ENCODE measurements around the gene ACTA1.

ACTA1 gene

GRCh38 chr1:229440851-229441537, 7.1 kb upstream of the ACTA1 start:
- Histone ChIP-seq H3K4me3 (ENCODE audit: insufficient read length, low read depth) (no peak overlapping the region), H3K9me3 (ENCODE audit: insufficient read depth, low read length) (no peaks in the 10 kb centered on the region), H3K9ac (ENCODE audit: insufficient read length, low read depth) (no peak overlapping the region), H3K36me3 (ENCODE audit: insufficient read depth, insufficient read length, low read length) (peaks cover 62% of the 10 kb centered on the region), H3K27me3 (ENCODE audit: insufficient read depth, insufficient read length) (peaks cover 8% of the 10 kb centered on the region), H3K4me1 (ENCODE audit: insufficient read depth, insufficient read length) (no peaks in the 10 kb centered on the region)
- TF ChIP-seq YY1 (IDR thresholded peaks at IDR 0.05; ENCODE audit: insufficient read depth, insufficient read length) (no peak), SUZ12 (IDR thresholded peaks at IDR 0.05; ENCODE audit: extremely low read depth, insufficient read depth, insufficient read length) (no peak), ZNF274 (IDR thresholded peaks at IDR 0.05; ENCODE audit: low read depth, low read length) (no peak)
- DNase-seq (ENCODE audit: low read depth, low spot score), result no peak

- Histone ChIP-seq H3K4me1 (ENCODE audit: insufficient read depth, insufficient read length) (peaks cover 11% of the 10 kb centered on the region), H3K27me3 (ENCODE audit: insufficient read depth, insufficient read length) (peaks cover 38% of the 10 kb centered on the region), H3K4me3 (ENCODE audit: insufficient read length, low read depth) (no peak overlapping the region), H3K9me3 (ENCODE audit: insufficient read depth, low read length) (no peaks in the 10 kb centered on the region), H3K9ac (ENCODE audit: insufficient read length, low read depth) (no peak overlapping the region), H3K36me3 (ENCODE audit: insufficient read depth, insufficient read length, low read length) (peaks cover 39% of the 10 kb centered on the region)
- no peak for TF ChIP-seq YY1 (IDR thresholded peaks at IDR 0.05; ENCODE audit: insufficient read depth, insufficient read length)
- TF ChIP-seq ZNF274 (IDR thresholded peaks at IDR 0.05; ENCODE audit: low read depth, low read length), result no peak
- TF ChIP-seq SUZ12 (IDR thresholded peaks at IDR 0.05; ENCODE audit: extremely low read depth, insufficient read depth, insufficient read length), result no peak
- no peak for DNase-seq (ENCODE audit: low read depth, low spot score)
Observed at GRCh38 chr1:229438021-229438420, 4.1 kb upstream of the ACTA1 start.

GRCh38 chr1:229437443-229437842, 3.5 kb upstream of the ACTA1 start:
- Histone ChIP-seq H3K9me3 (ENCODE audit: insufficient read depth, low read length) (no peaks in the 10 kb centered on the region), H3K27me3 (ENCODE audit: insufficient read depth, insufficient read length) (peaks cover 44% of the 10 kb centered on the region), H3K4me3 (ENCODE audit: insufficient read length, low read depth) (no peak overlapping the region), H3K36me3 (ENCODE audit: insufficient read depth, insufficient read length, low read length) (peaks cover 34% of the 10 kb centered on the region), H3K4me1 (ENCODE audit: insufficient read depth, insufficient read length) (peaks cover 11% of the 10 kb centered on the region), H3K9ac (ENCODE audit: insufficient read length, low read depth) (no peak overlapping the region)
- no peak for DNase-seq (ENCODE audit: low read depth, low spot score)
- TF ChIP-seq YY1 (IDR thresholded peaks at IDR 0.05; ENCODE audit: insufficient read depth, insufficient read length), result no peak
- TF ChIP-seq SUZ12 (IDR thresholded peaks at IDR 0.05; ENCODE audit: extremely low read depth, insufficient read depth, insufficient read length), result no peak
- TF ChIP-seq ZNF274 (IDR thresholded peaks at IDR 0.05; ENCODE audit: low read depth, low read length), result no peak

DNA sequence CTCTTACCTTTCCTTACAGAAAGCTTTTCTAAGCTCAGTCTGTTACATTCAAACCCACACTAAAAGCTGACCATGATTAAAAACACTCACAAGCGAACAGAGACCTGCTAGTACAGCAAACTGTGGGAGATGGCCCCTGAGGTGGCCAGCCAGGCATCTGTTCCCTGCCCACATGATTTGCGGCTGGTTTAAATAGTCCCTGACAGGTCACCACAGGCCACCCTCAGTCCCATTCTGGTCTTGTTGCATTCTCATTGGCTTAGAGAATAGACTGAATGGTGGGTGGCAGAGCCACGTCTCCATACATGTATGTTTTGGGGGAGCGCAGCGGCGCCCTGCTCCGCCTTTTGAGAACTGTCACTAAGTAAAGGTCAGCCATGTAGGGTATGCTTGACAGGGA, 2.3 kb upstream of the ACTA1 start:
- Histone ChIP-seq H3K36me3 (ENCODE audit: insufficient read depth, insufficient read length, low read length) (peaks cover 22% of the 10 kb centered on the region), H3K9ac (ENCODE audit: insufficient read length, low read depth) (no peak overlapping the region), H3K9me3 (ENCODE audit: insufficient read depth, low read length) (no peaks in the 10 kb centered on the region), H3K4me1 (ENCODE audit: insufficient read depth, insufficient read length) (peaks cover 16% of the 10 kb centered on the region), H3K4me3 (ENCODE audit: insufficient read length, low read depth) (no peak overlapping the region), H3K27me3 (ENCODE audit: insufficient read depth, insufficient read length) (peaks cover 56% of the 10 kb centered on the region)
- TF ChIP-seq ZNF274 (IDR thresholded peaks at IDR 0.05; ENCODE audit: low read depth, low read length) (no peak), SUZ12 (IDR thresholded peaks at IDR 0.05; ENCODE audit: extremely low read depth, insufficient read depth, insufficient read length) (no peak), YY1 (IDR thresholded peaks at IDR 0.05; ENCODE audit: insufficient read depth, insufficient read length) (no peak)
- DNase-seq (ENCODE audit: low read depth, low spot score), result no peak

DNA sequence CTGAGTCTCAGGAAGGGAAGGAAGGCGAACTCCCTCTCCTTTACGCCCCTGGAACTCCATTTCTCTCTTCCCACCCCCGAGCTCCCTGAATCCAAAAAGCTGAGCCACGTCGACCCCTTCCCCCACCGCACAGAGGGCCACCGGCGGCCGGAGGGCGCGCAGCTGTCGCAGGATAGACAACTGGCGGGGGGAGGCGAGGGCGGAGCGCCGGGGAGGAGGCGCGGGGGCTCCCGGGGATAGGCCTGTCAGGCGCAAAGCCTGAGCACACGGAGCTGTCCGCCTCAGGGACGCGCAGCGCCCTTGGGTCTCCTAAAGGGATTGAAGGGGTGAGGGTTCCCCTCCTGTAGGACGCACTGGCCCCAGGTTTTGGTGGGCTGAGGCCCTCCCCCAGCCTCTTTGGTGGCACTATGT, 752 bp upstream of the ACTA1 start:
- peaks cover 71% of the 10 kb centered on the region for H3K27me3 ChIP-seq (ENCODE audit: insufficient read depth, insufficient read length)
- no peak for DNase-seq (ENCODE audit: low read depth, low spot score)

DNA sequence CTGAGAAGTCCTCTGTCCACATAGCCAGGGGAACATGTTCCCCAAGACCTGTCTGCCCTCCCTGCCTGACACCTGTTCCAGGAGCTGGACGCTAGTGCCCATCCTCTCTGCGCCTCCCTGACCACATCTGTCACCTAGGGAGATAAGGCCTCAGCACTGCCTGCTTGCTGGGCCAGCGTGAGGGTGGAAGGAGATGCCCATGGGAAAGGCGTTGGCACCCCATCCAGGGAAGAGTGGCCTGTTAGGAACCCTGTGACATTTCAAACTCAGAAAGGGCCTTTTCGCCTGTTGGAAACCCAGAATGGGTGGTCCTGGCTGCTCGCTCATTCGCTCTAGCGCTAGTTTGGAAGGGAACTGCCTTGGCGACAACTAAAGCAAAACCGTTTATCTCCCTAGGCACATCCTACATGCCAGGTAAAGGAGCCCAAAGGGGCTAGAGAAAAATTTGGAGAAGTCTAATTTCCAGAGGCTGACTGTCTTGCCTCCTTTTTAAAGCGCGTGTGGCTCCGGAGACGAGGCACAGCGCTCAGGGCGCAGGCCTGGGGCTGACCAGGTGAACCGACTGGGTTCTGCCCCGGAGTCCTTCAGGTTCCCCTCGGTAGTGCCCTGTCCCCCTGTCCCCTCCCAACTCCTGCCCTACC, 410 bp downstream of the ACTA1 start:
- Histone ChIP-seq H3K4me3 (ENCODE audit: insufficient read length, low read depth) (peak overlapping the region; percentile 41), H3K4me1 (ENCODE audit: insufficient read depth, insufficient read length) (peaks cover 19% of the 10 kb centered on the region), H3K9me3 (ENCODE audit: insufficient read depth, low read length) (no peaks in the 10 kb centered on the region), H3K36me3 (ENCODE audit: insufficient read depth, insufficient read length, low read length) (no peaks in the 10 kb centered on the region), H3K9ac (ENCODE audit: insufficient read length, low read depth) (no peak overlapping the region), H3K27me3 (ENCODE audit: insufficient read depth, insufficient read length) (peaks cover 80% of the 10 kb centered on the region)
- no peak for DNase-seq (ENCODE audit: low read depth, low spot score)
- TF ChIP-seq YY1 (IDR thresholded peaks at IDR 0.05; ENCODE audit: insufficient read depth, insufficient read length) (no peak), SUZ12 (IDR thresholded peaks at IDR 0.05; ENCODE audit: extremely low read depth, insufficient read depth, insufficient read length) (no peak), ZNF274 (IDR thresholded peaks at IDR 0.05; ENCODE audit: low read depth, low read length) (no peak)

More for the DNA sequence above, 752 bp upstream of the ACTA1 start:
- H3K4me3 ChIP-seq (ENCODE audit: insufficient read length, low read depth), result peak overlapping the region; percentile 41
- H3K36me3 ChIP-seq (ENCODE audit: insufficient read depth, insufficient read length, low read length), result peaks cover 7% of the 10 kb centered on the region
- H3K4me1 ChIP-seq (ENCODE audit: insufficient read depth, insufficient read length), result peaks cover 19% of the 10 kb centered on the region
- no peaks in the 10 kb centered on the region for H3K9me3 ChIP-seq (ENCODE audit: insufficient read depth, low read length)
- TF ChIP-seq SUZ12 (IDR thresholded peaks at IDR 0.05; ENCODE audit: extremely low read depth, insufficient read depth, insufficient read length), result no peak
- no peak for TF ChIP-seq YY1 (IDR thresholded peaks at IDR 0.05; ENCODE audit: insufficient read depth, insufficient read length)
- TF ChIP-seq ZNF274 (IDR thresholded peaks at IDR 0.05; ENCODE audit: low read depth, low read length), result no peak
- H3K9ac ChIP-seq (ENCODE audit: insufficient read length, low read depth), result peak overlapping the region; percentile 56

GRCh38 chr1:229432905-229433304, 989 bp downstream of the ACTA1 start:
- peaks cover 19% of the 10 kb centered on the region for H3K4me1 ChIP-seq (ENCODE audit: insufficient read depth, insufficient read length)
- H3K27me3 ChIP-seq (ENCODE audit: insufficient read depth, insufficient read length), result peaks cover 86% of the 10 kb centered on the region
- H3K36me3 ChIP-seq (ENCODE audit: insufficient read depth, insufficient read length, low read length), result no peaks in the 10 kb centered on the region
- no peaks in the 10 kb centered on the region for H3K9me3 ChIP-seq (ENCODE audit: insufficient read depth, low read length)
- DNase-seq (ENCODE audit: low read depth, low spot score), result no peak
- no peak for TF ChIP-seq ZNF274 (IDR thresholded peaks at IDR 0.05; ENCODE audit: low read depth, low read length)
- no peak for TF ChIP-seq SUZ12 (IDR thresholded peaks at IDR 0.05; ENCODE audit: extremely low read depth, insufficient read depth, insufficient read length)
- TF ChIP-seq YY1 (IDR thresholded peaks at IDR 0.05; ENCODE audit: insufficient read depth, insufficient read length), result no peak
- H3K4me3 ChIP-seq (ENCODE audit: insufficient read length, low read depth), result no peak overlapping the region
- H3K9ac ChIP-seq (ENCODE audit: insufficient read length, low read depth), result no peak overlapping the region
